GM23338 (cell line): Measurements from ENCODE around the gene GUCY2C. TPM values are rescaled to one million over a fixed set of nuclear protein-coding genes. Genes with fewer than 3 reads are reported as not detected.

Source experiments
- ATAC-seq: fragments of 200-7000 bp; cut with Tn5 transposase; 3 replicates; pipeline ENCODE4 v1.9.1; 2020
- DNase-seq: peaks from one replicate; pipeline ENCODE4 v3.0.0-alpha.2; 2015; ENCODE audit warnings: low spot score
- H2AFZ ChIP-seq: fragments of 200-600 bp; sonication (generic); 2 replicates; pipeline ENCODE4 v1.8.0; 2016; ENCODE audit warnings: antibody characterized with exemption, mild to moderate bottlenecking, moderate library complexity
- H3F3A ChIP-seq: fragments of 200-600 bp; sonication (generic); replicated peaks from 2 replicates; pipeline ENCODE4 v1.8.0; 2017; ENCODE audit warnings: antibody characterized with exemption, mixed run types, low read depth
- H3K27ac ChIP-seq: fragments of 200-600 bp; sonication (generic); 2 replicates; pipeline ENCODE4 v1.6.1; 2016; ENCODE audit warnings: low read depth
- H3K27me3 ChIP-seq: fragments of 200-600 bp; sonication (generic); 2 replicates; pipeline ENCODE4 v1.8.0; 2016; ENCODE audit warnings: mild to moderate bottlenecking, mixed run types, moderate library complexity; ENCODE audit not compliant: insufficient read depth
- H3K36me3 ChIP-seq: fragments of 200-600 bp; sonication (generic); 2 replicates; pipeline ENCODE4 v1.8.0; 2016; ENCODE audit warnings: mild to moderate bottlenecking; ENCODE audit not compliant: insufficient read depth
- H3K4me1 ChIP-seq: fragments of 200-600 bp; sonication (generic); 2 replicates; pipeline ENCODE4 v1.8.0; 2016; ENCODE audit warnings: mild to moderate bottlenecking, moderate library complexity; ENCODE audit not compliant: insufficient read depth
- H3K4me2 ChIP-seq: fragments of 200-600 bp; sonication (generic); 2 replicates; pipeline ENCODE4 v1.7.1; 2017; ENCODE audit warnings: mixed run types
- H3K4me3 ChIP-seq: fragments of 200-600 bp; sonication (generic); 2 replicates; pipeline ENCODE4 v1.6.1; 2016; ENCODE audit warnings: mixed run types
- H3K79me2 ChIP-seq: fragments of 200-600 bp; sonication (generic); replicated peaks from 2 replicates; pipeline ENCODE4 v1.8.0; 2017; ENCODE audit warnings: mild to moderate bottlenecking; ENCODE audit not compliant: insufficient read depth
- H3K9me2 ChIP-seq: fragments of 200-600 bp; sonication (generic); 2 replicates; pipeline ENCODE4 v1.8.0; 2017; ENCODE audit not compliant: insufficient read depth
- H4K20me1 ChIP-seq: fragments of 200-600 bp; sonication (generic); replicated peaks from 2 replicates; pipeline ENCODE4 v1.8.0; 2017; ENCODE audit warnings: mild to moderate bottlenecking; ENCODE audit not compliant: insufficient read depth
- H3K27ac Mint-ChIP-seq: 2 replicates; pipeline ENCODE4 v1.8.0; 2020; ENCODE audit warnings: inconsistent platforms, mild to moderate bottlenecking, moderate library complexity, mixed read lengths
- H3K27me3 Mint-ChIP-seq: 3 replicates; pipeline ENCODE4 v1.8.0; 2022; ENCODE audit warnings: low read depth, mild to moderate bottlenecking, moderate library complexity, mixed read lengths, inconsistent platforms; ENCODE audit not compliant: insufficient read depth, poor library complexity
- H3K36me3 Mint-ChIP-seq: 3 replicates; pipeline ENCODE4 v1.8.0; 2021; ENCODE audit warnings: low read depth, mild to moderate bottlenecking, inconsistent platforms, moderate library complexity, mixed read lengths
- H3K4me1 Mint-ChIP-seq: 3 replicates; pipeline ENCODE4 v1.8.0; 2020; ENCODE audit warnings: mild to moderate bottlenecking, inconsistent platforms, mixed read lengths
- H3K4me3 Mint-ChIP-seq: 3 replicates; pipeline ENCODE4 v1.8.0; 2021; ENCODE audit warnings: moderate library complexity, mild to moderate bottlenecking, inconsistent platforms, mixed read lengths
- H3K9me3 Mint-ChIP-seq: 3 replicates; pipeline ENCODE4 v1.8.0; 2020; ENCODE audit warnings: moderate library complexity, mild to moderate bottlenecking, inconsistent platforms, mixed read lengths
- CREB1 ChIP-seq: fragments of 250-450 bp; sonication (Bioruptor Pico); IDR thresholded peaks from 2 replicates; pipeline ENCODE4 v1.5.0; 2020; ENCODE audit warnings: low read depth, mild to moderate bottlenecking, moderate library complexity
- ETS1 ChIP-seq: IDR thresholded peaks from 2 replicates; pipeline ENCODE4 v1.6.1; 2016; ENCODE audit warnings: antibody characterized with exemption
- EZH2 ChIP-seq: fragments of 200-600 bp; sonication (generic); IDR thresholded peaks from one replicate; pipeline ENCODE4 v1.8.0; 2017; ENCODE audit warnings: antibody characterized with exemption, mild to moderate bottlenecking, low read depth; ENCODE audit not compliant: unreplicated experiment
- JUNB ChIP-seq: IDR thresholded peaks from one replicate; pipeline ENCODE4 v1.6.1; 2016; ENCODE audit warnings: antibody characterized with exemption; ENCODE audit not compliant: unreplicated experiment
- NANOG ChIP-seq: IDR thresholded peaks from 2 replicates; pipeline ENCODE4 v1.6.1; 2016; ENCODE audit warnings: antibody characterized with exemption, borderline replicate concordance
- POLR2AphosphoS5 ChIP-seq: IDR thresholded peaks from 2 replicates; pipeline ENCODE4 v1.6.1; 2016; ENCODE audit warnings: antibody characterized with exemption, low read depth
- STAT1 ChIP-seq: IDR thresholded peaks from one replicate; pipeline ENCODE4 v1.6.1; 2016; ENCODE audit warnings: antibody characterized with exemption; ENCODE audit not compliant: unreplicated experiment
- ZNF331 ChIP-seq: fragments of 250-450 bp; sonication (Bioruptor Pico); IDR thresholded peaks from 2 replicates; pipeline ENCODE4 v1.5.0; 2020; ENCODE audit warnings: low read depth, mild to moderate bottlenecking, moderate library complexity
- ZNF462 ChIP-seq: fragments of 250-450 bp; sonication (Bioruptor Pico); IDR thresholded peaks from 2 replicates; pipeline ENCODE4 v1.5.0; 2020; ENCODE audit warnings: mild to moderate bottlenecking, moderate library complexity
- polyA plus RNA-seq: library from polyadenylated mRNA; unstranded; fragments of >200 nt; fragmentation: Nextera tagmentation; extraction: Ambion mirVana; gene quantifications from 2 replicates; pipeline ENCODE4 v1.2.1, GENCODE V29; 2016
- total RNA-seq: library from RNA; depleted of rRNA; stranded (reverse); fragments of >200 nt; shearing (Covaris generic); gene quantifications from 2 replicates; pipeline ENCODE4 v1.2.3, GENCODE V29; 2014

Gene GUCY2C
- total and polyA plus RNA-seq, 2 experiments from 2014 or later, result 2.1 to 3.1 TPM

- TF ChIP-seq ZNF462 (CRISPR knock-in tag), result no peak
Measured at GRCh38 chr12:14588571-14588970, 107.8 kb downstream of the GUCY2C start (continued).

GRCh38 chr12:14578646-14579045 is 117.8 kb downstream of the GUCY2C start:
- Mint-ChIP-seq H3K9me3 (no peaks in the 10 kb centered on the region; the same call in 2 of the 3 replicates), H3K4me3 (no peak overlapping the region), H3K27ac (no peak overlapping the region), H3K4me1 (no peaks in the 10 kb centered on the region), H3K27me3 (no peaks in the 10 kb centered on the region), H3K36me3 (no peaks in the 10 kb centered on the region)
- Histone ChIP-seq H3K4me1 (peaks cover 4% of the 10 kb centered on the region; the same call in 1 of the 2 replicates), H3K27ac (no peak overlapping the region), H3K36me3 (no peaks in the 10 kb centered on the region), H2AFZ (no peak overlapping the region), H3F3A (no peaks in the 10 kb centered on the region), H3K79me2 (no peaks in the 10 kb centered on the region), H3K4me3 (no peak overlapping the region), H4K20me1 (no peaks in the 10 kb centered on the region), H3K27me3 (no peaks in the 10 kb centered on the region), H3K9me2 (no peaks in the 10 kb centered on the region), H3K4me2 (no peak overlapping the region)
- TF ChIP-seq EZH2 (no peak), NANOG (no peak)
- no peak for ATAC-seq
- no peak for DNase-seq

- Histone ChIP-seq H3K36me3 (no peaks in the 10 kb centered on the region), H3K9me2 (no peaks in the 10 kb centered on the region), H2AFZ (no peak overlapping the region), H3K4me2 (no peak overlapping the region), H3K27ac (no peak overlapping the region), H3K79me2 (no peaks in the 10 kb centered on the region), H3F3A (no peaks in the 10 kb centered on the region), H3K4me3 (no peak overlapping the region), H4K20me1 (no peaks in the 10 kb centered on the region), H3K27me3 (no peaks in the 10 kb centered on the region), H3K4me1 (peaks cover 4% of the 10 kb centered on the region; the same call in 1 of the 2 replicates)
- Mint-ChIP-seq H3K9me3 (no peaks in the 10 kb centered on the region; the same call in 2 of the 3 replicates), H3K4me1 (no peaks in the 10 kb centered on the region), H3K36me3 (no peaks in the 10 kb centered on the region), H3K27me3 (no peaks in the 10 kb centered on the region), H3K4me3 (no peak overlapping the region), H3K27ac (no peak overlapping the region)
- DNase-seq (no peak), ATAC-seq (no peak)
- TF ChIP-seq POLR2AphosphoS5 (no peak), ZNF331 (CRISPR knock-in tag) (no peak), NANOG (no peak), JUNB (no peak), ETS1 (no peak), STAT1 (no peak), CREB1 (CRISPR knock-in tag) (no peak)
Measured at GRCh38 chr12:14577344-14577743, 119.1 kb downstream of the GUCY2C start.
